SU-DHL-6 (cell line): Measurements from ENCODE around the gene CFDP1.

ENCODE experiments used
- H2AFZ ChIP-seq: fragments of 200-600 bp; sonication (generic); 2 replicates; pipeline ENCODE4 v1.6.1; 2014; ENCODE audit warnings: low read depth, mild to moderate bottlenecking, moderate library complexity, mixed read lengths, antibody characterized with exemption, low read length; ENCODE audit not compliant: severe bottlenecking
- H3F3A ChIP-seq: fragments of 200-600 bp; shearing (Covaris generic); 2 replicates; pipeline ENCODE4 v1.6.0; 2016; ENCODE audit warnings: antibody characterized with exemption, mild to moderate bottlenecking; ENCODE audit not compliant: insufficient read depth
- H3K27ac ChIP-seq: fragments of 200-600 bp; sonication (generic); 2 replicates; pipeline ENCODE4 v1.5.1; 2016; ENCODE audit warnings: low read depth, mild to moderate bottlenecking, low read length, moderate library complexity, mixed read lengths
- H3K27me3 ChIP-seq: fragments of 200-600 bp; sonication (generic), shearing (Covaris generic); 2 replicates; pipeline ENCODE4 v1.6.0; 2014; ENCODE audit warnings: mild to moderate bottlenecking, low read length
- H3K36me3 ChIP-seq: fragments of 200-600 bp; sonication (generic); 2 replicates; pipeline ENCODE4 v1.6.1; 2014; ENCODE audit warnings: mild to moderate bottlenecking, low read length, mixed read lengths
- H3K4me2 ChIP-seq: fragments of 300-600, 200-600 bp; shearing (Covaris generic), sonication (generic); 2 replicates; pipeline ENCODE4 v1.6.0; 2014; ENCODE audit warnings: low read length, low read depth, mild to moderate bottlenecking; ENCODE audit not compliant: poor library complexity, severe bottlenecking
- H3K4me3 ChIP-seq: fragments of 200-600 bp; sonication (generic); 2 replicates; pipeline ENCODE4 v1.5.1; 2014; ENCODE audit warnings: antibody characterized with exemption, low read length, mild to moderate bottlenecking, mixed read lengths; ENCODE audit not compliant: insufficient read depth, poor library complexity, severe bottlenecking
- H3K79me2 ChIP-seq: fragments of 200-600 bp; sonication (generic); 2 replicates; pipeline ENCODE4 v1.6.1; 2014; ENCODE audit warnings: mild to moderate bottlenecking, low read length, moderate library complexity; ENCODE audit not compliant: insufficient read depth
- H3K9ac ChIP-seq: fragments of 200-600 bp; sonication (generic); 2 replicates; pipeline ENCODE4 v1.7.0; 2014; ENCODE audit warnings: mild to moderate bottlenecking, low read length
- H3K9me2 ChIP-seq: fragments of 200-600 bp; sonication (generic); replicated peaks from 2 replicates; pipeline ENCODE4 v1.6.1; 2014; ENCODE audit warnings: low read length; ENCODE audit not compliant: insufficient read depth
- H3K9me3 ChIP-seq: fragments of 200-600 bp; sonication (generic); 2 replicates; pipeline ENCODE4 v1.6.1; 2014; ENCODE audit warnings: low read length, mixed read lengths; ENCODE audit not compliant: insufficient read depth
- H4K20me1 ChIP-seq: fragments of 200-600 bp; sonication (generic); 2 replicates; pipeline ENCODE4 v1.6.1; 2014; ENCODE audit warnings: low read depth, mild to moderate bottlenecking, antibody characterized with exemption, low read length, moderate library complexity, mixed read lengths
- CTCF ChIP-seq: fragments of 200-600 bp; sonication (generic); IDR thresholded peaks from one replicate; pipeline ENCODE4 v1.5.1; 2017; ENCODE audit warnings: antibody characterized with exemption, mild to moderate bottlenecking, low read length, moderate library complexity; ENCODE audit not compliant: insufficient read depth, poor library complexity, severe bottlenecking
- EZH2phosphoT487 ChIP-seq: fragments of 200-600 bp; sonication (generic), shearing (Covaris generic); conservative IDR thresholded peaks from 2 replicates; pipeline ENCODE4 v1.6.1; 2018; ENCODE audit warnings: mild to moderate bottlenecking, antibody characterized with exemption, low read length, moderate library complexity, mixed read lengths

The CFDP1 gene

GRCh38 chr16:75479421-75479990, 46.2 kb upstream of the CFDP1 start:
- H2AFZ ChIP-seq: no peak overlapping the region
- H3K9ac ChIP-seq: no peak overlapping the region
- no peaks in the 10 kb centered on the region for H3F3A ChIP-seq
- H3K79me2 ChIP-seq: no peaks in the 10 kb centered on the region
- H3K4me3 ChIP-seq: no peak overlapping the region
- no peaks in the 10 kb centered on the region for H3K9me3 ChIP-seq
- no peaks in the 10 kb centered on the region for H3K36me3 ChIP-seq
- TF ChIP-seq CTCF: no peak
- TF ChIP-seq EZH2phosphoT487: no peak
- H3K4me2 ChIP-seq: no peak overlapping the region
- no peaks in the 10 kb centered on the region for H3K9me2 ChIP-seq
- H3K27ac ChIP-seq: no peak overlapping the region
- H3K27me3 ChIP-seq: no peaks in the 10 kb centered on the region
- no peaks in the 10 kb centered on the region for H4K20me1 ChIP-seq

- Histone ChIP-seq H3K27me3 (no peaks in the 10 kb centered on the region), H3K27ac (no peak overlapping the region), H2AFZ (no peak overlapping the region), H3F3A (no peaks in the 10 kb centered on the region), H3K9me2 (no peaks in the 10 kb centered on the region), H3K9ac (no peak overlapping the region), H3K4me2 (no peak overlapping the region), H3K4me3 (no peak overlapping the region), H3K36me3 (no peaks in the 10 kb centered on the region), H3K9me3 (no peaks in the 10 kb centered on the region), H3K79me2 (no peaks in the 10 kb centered on the region), H4K20me1 (no peaks in the 10 kb centered on the region)
- TF ChIP-seq CTCF (no peak), EZH2phosphoT487 (no peak)
These were observed 45.4 kb upstream of the CFDP1 start for GRCh38 chr16:75478480-75479345.

- TF ChIP-seq EZH2phosphoT487 (no peak), CTCF (no peak)
- Histone ChIP-seq H3K9me2 (no peaks in the 10 kb centered on the region), H3K9me3 (no peaks in the 10 kb centered on the region), H3K79me2 (no peaks in the 10 kb centered on the region), H3K9ac (no peak overlapping the region), H2AFZ (no peak overlapping the region), H3K4me2 (no peak overlapping the region), H3K27ac (no peak overlapping the region), H3K4me3 (no peak overlapping the region), H3K27me3 (no peaks in the 10 kb centered on the region), H3K36me3 (no peaks in the 10 kb centered on the region), H4K20me1 (no peaks in the 10 kb centered on the region), H3F3A (no peaks in the 10 kb centered on the region)
These were observed 44.6 kb upstream of the CFDP1 start for GRCh38 chr16:75477680-75478473.
